Measurements from ENCODE around the gene ACACB.

Gene ACACB

DNA sequence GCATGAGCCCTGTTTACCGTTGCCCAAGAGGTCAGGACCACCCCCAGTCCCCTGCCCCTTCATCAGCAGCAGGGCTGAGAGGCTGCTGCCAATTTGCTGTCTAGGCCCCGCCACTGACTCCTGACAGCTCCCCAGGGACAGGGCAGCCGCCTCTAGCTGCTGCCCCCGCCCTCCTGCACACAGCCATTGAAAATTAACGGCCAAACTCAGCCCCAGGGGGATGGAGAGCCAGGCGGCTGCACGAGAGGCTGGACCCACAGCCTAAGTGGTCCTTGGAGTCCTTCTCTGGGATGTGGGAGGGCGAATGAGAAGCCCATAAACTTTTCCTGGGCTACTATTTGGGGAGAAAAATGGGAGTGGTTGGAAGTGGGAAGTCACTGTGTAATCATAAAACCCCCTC lies 188.1 kb downstream of the ACACB start:
- no peak for DNase-seq (ENCODE audit: low read depth)

DNA sequence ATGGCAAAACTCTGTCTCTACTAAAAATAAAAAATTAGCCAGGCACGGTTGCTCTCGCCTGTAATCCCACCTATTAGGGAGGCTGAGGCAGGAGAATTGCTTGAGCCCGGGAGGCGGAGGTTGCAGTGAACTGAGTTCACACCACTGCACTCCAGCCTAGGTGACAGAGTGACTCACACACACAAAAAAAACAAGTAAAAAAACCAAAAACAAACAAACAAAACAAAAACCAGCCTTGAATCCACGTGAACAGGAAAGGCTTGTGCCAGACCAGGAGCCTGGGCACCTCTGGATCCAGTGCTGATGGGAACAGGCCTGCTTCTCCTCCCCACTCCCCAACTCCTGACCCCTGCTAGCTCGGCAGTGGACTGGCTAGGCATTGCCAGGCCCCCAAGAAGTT lies 189.2 kb downstream of the ACACB start:
- DNase-seq (ENCODE audit: low read depth) = no peak

DNA sequence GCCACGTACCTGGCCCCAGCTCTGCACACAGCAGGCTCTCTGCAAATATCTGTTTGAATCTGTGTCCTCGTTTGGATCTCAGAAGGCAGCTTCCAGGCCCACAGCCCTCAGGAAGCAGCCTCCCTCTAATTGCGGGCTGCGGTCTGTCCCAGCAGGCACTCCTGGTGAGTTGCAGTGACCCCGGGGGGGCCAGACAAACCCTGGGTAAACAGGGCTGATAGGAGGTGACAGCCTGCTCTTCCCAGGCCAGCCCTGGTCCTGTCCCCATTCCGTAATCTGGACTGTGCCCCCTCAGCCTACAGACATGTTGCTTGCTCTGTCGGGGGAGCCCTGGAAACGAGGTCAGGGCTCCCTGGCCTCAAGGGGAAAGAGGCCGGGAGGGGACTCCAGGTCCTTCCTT lies 190.7 kb downstream of the ACACB start:
- DNase-seq (ENCODE audit: low read depth) = no peak

DNA sequence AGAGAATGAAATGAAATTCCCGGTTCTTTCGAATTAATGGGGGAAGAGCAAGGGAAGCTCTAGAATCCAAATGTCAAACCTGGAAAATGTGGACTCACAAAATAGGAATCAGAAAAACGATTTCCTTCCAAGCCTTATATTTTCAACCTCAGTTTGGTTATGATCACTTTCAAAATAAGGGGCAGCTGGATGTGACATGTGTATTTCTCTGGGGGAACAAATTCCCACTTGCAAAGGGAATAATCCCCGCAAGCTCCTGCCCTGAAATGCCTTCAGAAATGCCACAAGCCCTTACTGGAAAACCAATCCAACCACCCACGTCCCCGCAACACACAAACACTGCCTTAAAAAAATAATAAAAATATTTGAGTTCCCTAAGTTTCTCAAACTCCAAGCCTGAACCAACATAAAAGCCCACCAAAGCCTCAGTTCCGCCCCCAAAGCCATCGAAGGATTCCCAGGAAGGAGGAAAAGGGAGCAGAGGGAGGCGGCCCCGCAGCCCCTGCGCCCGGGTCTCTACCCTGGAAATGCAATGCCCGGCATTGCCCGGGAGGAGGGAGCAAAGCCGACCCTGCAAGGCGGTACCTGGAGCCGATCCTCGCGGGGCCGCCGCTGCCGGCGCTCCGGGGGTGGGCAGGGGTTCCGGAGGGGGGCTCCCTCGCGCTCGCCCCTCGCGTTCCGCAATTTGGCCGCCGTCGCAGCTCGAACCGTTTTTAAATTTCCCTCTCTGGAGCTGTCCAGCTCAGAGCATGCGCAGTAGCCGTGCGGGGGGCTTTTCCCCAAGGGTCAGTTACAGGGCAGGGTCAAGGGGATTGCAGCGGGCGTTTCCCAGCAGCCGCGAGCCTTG lies 192.4 kb downstream of the ACACB start, which contains the start of gene FOXN4:
Gene FOXN4 (minus strand): TSS at position 751 of the 847 bp plus-strand sequence. CDS start 963 bp downstream, outside the sequence.
- DNase-seq (ENCODE audit: low read depth) = no peak

DNA sequence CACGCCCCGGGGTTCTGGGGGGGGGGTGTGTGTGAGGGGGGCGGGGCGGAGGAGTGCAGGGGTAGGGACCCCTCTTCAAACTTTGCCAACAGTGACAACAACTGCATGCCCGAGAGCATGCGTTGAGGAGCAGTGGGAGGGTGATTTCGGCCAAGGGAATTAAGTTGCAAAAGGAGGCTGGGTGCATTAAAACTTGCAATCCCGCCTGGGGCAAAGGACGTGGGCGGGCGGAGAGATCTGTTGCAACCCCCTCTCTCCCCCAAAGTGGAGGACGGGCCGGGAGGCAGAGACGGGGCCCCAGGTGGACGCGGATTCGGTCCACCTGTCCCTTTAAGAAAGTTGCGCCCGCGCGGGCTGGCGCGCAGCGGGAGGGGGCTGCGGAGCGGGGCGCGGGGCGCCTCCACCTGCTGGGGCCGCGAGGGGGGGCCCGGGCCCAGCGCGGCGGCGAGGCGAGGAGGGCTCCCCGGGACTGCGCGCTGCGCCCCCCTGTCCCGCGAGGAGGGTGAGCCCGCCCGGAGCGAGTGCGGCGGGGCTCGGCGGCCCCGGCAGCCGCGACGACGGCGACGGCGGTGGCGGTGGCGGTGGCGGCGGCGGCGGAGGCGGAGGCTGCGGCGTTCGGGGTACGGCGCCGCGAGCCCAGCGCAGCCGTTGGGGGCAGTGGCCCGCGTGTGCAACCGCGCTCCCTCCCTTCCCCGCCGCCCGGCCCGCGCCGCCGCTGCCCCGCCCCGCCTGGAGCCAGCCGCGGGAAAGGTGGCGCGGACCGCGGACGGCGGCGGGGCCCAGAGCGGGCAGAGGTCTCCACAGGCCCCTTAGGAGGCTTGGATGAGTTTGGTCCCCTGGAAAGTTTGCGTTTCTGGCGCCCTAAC lies 193.2 kb downstream of the ACACB start:
- DNase-seq (ENCODE audit: low read depth) = no peak

DNA sequence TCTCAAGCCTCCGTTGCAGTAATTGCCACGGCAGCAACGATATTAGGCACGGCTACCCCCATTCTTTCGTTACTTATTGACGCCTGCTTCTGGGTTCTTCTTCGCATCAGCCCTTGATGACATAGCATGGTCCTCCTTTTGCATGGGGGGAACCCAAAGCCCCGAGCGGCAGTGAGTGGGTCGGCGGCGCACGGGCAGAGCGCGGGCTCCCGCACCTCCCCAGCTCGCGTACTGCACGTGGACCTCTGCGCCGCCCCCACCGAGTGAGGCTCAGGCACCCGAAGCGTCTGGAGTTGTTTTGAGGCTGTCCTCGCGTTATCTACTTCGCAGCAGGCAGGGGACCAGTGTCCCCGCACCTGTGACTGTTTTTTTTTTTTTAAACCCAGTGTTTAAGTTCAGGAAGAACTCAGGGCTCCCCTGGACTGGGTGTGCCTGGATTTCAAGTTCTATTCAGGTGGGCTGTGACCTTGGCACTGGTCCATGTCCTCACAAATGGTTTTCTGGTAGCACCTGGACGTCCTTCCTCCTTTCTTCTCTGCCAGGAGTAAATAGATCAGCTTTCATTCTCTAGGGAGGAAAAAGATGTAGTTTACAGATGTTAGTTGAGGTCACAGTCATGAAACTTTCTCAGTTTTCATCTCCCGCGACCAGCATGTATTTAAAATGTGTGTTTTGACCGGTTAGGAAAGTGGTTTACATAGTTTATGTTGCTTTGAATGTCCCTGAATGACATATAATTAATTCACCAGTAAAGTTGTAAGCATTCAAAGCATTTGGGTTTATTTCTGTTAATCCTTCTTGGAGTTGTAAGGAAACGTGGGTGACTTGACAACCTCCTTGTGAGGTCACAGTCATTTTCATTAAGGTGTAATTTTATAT lies 194.1 kb downstream of the ACACB start:
- DNase-seq (ENCODE audit: low read depth) = no peak
